SK-N-DZ (cell line): ENCODE results near the gene TBC1D4.
"Not testable (repeated sequence)": the region's sequence is repeated elsewhere in the genome, so short reads cannot be mapped to it uniquely, and the experiment has no call there.

Experiments
- DNase-seq: peaks from one replicate; pipeline ENCODE4 v3.0.0-alpha.2; 2015; ENCODE audit warnings: low spot score

TBC1D4 gene

DNA sequence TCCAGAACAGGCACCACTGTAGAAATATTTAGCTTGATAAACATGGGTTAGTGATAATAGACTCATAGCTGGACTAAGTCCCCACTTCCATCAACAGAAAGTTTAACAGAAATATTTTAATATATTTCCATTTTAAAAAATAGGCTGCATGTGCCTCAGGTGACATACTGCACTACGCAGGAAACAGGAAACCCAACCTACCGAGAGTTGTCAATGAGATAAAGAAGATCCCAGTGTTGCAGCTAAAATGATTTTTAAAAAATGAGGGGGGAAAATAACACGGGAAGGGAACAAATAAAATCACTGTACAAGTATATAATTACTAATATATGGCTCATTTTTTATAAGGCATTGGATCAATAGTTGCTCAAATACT is 154.8 kb downstream of the TBC1D4 start:
- no peak for DNase-seq

DNA sequence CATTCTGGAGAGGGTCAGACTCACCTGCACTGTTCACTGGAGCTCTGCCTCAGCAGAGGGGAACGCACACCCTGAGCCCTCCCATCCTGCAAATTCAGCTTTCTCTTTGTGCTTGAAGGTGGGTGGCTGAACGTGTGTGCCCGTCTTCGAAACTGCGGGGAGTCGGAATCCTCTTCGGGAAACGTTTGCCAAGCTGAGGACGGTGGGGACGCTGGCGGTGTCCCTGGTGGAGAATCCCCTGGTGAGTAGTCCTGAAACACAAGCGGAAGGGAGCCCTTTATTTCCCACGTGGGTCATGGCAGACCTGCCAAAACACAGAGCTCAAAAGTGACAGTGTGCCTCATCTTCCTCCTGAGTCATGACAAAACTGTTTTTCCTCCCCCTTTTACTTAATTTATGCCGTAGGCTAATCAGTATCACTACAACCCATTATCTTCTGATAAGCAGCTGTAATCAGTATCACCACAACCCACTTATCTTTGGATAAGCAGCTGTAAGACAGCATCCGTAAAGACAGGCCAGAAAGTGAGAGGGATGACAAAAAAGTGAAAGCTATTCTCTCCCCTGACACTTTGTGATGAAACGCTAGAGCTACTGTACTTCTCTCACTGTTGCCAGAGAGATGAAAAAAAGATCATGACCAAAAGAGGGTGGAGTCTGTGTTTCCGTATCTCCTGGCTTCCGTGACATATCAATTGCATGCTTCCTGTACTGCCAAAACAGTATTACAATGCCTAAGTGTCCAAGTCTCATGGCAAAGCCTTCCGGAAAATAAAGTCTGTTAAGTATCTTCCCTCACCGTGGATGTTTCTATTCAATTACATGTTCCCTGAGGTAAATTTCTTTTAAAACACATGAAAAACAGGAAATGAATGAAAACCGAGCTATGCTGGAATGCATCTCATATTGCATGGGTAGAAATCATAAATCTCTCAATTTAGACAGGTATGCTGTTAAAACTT is 155.5 kb downstream of the TBC1D4 start:
- peak; percentile 3 for DNase-seq

DNA sequence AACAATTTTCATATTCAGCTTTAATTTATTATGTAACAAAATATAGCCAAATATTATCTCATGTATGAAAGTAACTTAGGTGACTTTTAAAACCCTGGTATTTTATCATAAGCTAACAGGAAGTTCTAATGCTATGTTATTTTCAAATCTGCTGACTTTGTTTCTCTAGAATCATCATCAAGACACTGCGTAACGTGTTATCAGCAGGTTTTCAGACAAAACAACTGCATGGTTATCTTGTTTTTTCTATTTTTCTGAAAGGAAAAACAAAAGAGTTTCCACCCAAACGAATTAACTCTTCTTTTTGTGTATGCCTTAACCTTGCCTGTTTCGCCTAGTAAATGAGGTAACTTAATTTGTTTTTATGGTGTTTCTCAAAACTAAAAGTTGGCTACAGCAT is 156.3 kb downstream of the TBC1D4 start:
- DNase-seq: no peak

GRCh38 chr13:75324413-75324940 is 157.5 kb downstream of the TBC1D4 start:
- no peak for DNase-seq

DNA sequence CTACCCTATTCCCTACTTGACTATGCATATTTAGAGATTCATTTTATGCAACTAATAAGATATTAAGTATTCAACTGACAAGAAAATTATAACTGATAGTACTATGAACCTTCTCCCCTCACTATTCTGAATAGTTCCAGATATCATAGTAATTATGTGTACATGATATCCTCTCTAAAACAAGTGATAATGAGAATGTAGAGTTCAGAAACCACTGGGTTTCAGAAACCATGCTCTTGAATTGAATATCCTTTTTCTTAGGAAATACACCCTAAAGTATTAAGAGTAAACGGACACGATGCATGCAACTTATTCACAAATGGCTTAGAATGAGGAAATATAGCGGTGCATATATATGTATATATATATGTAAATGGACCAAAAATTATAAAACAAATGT is 160.9 kb downstream of the TBC1D4 start:
- no peak for DNase-seq

- DNase-seq: no peak
These were observed 162.7 kb downstream of the TBC1D4 start for GRCh38 chr13:75319254-75319653.

- DNase-seq: peak; percentile 2
These were observed 163.7 kb downstream of the TBC1D4 start for GRCh38 chr13:75318138-75318833.

DNA sequence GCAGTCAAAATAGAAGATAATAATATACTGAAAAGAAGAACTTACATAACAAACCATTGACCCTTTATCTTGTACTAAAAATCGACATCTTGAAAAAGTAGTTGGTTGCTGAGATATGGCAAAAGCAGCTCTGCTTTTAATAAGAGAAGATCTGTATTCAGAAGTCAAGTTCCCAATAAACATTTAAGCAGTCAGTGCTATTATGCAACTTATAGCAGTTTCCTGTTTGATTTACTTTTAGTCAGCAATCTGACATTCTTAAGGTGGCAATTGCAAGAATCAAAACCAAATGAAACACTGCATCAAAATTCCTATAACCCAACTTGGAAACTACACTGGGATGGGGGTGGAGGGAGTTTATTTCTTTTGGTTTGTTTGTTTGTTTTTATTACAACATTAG is 165.5 kb downstream of the TBC1D4 start:
- DNase-seq: no peak

DNA sequence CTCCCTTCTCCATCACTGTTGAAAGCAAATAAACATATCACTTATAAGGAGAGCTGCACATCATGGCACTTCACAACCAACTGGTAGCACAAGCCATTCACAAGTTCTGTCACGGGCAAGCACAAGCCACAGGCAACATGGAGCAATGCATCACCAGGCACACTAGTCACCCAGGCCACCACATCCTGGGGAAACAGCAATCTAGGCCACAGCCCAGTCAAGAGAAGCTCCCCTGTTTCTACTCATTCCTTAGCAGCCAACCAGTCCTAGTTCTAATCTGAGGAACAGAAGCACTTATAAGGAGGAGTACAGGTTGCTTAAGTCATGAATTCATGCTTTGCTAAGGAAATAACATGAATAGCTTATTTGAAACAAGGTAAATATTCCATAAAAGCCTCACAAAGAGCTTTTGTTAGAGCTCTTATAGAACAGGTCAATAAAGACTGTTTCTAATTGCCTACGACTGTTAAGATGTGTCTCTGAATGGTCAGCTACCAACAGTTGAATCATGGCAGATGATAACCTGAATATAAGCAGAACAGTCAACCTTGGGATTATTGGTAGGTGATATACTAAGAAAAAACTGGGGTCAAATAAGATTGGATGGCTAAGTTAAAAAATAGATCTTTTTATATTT is 169.0 kb downstream of the TBC1D4 start:
- DNase-seq: no peak

DNA sequence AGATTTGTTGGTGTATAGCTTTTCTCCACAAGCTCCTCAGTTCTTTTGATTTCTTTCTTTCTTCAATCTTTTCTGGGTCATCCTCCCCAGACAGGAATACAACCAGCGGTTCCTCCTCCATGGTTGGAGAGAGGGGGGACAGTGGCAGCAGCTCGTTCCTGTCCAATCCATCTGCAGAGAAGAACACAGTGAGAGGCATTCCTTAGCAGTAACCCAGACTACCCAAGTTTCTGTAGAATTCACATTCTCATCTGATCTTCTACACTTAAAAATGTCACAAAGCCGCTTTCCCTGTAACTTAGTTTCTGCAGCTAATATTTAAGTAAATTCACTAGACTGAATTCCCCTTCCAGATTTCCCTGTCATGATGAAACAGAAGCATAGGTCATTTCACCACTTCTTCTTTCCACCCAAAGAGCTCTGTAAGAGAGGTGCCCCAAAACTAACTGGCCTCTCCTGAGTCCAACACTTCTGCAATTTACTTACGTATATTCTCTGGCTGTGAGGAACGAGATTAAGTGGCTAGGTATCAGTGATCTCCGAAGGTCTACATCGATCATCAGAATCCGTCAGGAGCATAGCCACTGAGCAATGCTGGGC is 171.9 kb downstream of the TBC1D4 start:
- DNase-seq: no peak

DNA sequence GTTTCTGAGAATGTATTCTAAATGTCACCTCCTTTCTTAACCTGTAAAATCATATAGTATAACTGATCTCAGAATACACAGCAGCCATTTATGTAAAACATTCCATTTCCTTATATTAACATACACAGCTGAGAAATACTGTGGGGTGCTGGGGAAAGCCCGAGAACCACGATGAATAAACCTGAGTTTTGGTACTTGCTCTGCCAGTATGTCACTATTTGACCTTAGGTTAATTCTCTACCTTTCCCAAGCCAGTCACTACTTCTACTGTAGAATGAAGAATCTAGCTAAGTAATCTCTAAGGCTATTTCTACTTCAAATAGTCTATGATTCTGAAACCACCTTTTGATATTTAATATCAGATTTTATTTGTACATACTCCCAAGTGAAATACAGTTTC is 173.7 kb downstream of the TBC1D4 start:
- DNase-seq: no peak

GRCh38 chr13:75307370-75307949 is 174.5 kb downstream of the TBC1D4 start:
- no peak for DNase-seq

GRCh38 chr13:75306967-75307366 is 175.0 kb downstream of the TBC1D4 start:
- not testable (repeated sequence) for DNase-seq

- DNase-seq: no peak
These were observed 176.9 kb downstream of the TBC1D4 start for GRCh38 chr13:75305059-75305458.

DNA sequence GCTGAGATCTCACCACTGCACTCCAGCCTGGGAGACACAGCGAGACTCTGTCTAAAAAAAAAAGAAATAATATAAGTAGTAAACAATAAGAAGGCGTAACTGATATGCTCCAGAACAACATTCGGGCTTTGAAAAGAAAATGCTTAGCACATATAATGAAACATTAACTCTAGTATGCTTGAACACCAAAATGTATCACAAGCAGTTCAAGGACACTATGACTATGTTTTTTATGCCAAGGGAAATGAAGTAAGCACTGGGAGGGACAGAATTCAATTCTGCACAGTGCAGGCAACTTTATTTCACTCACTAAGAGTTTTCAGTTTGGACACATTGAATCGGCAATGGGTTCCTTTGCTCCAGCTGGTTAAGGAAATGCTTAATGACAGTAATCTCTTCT is 178.7 kb downstream of the TBC1D4 start:
- no peak for DNase-seq

DNA sequence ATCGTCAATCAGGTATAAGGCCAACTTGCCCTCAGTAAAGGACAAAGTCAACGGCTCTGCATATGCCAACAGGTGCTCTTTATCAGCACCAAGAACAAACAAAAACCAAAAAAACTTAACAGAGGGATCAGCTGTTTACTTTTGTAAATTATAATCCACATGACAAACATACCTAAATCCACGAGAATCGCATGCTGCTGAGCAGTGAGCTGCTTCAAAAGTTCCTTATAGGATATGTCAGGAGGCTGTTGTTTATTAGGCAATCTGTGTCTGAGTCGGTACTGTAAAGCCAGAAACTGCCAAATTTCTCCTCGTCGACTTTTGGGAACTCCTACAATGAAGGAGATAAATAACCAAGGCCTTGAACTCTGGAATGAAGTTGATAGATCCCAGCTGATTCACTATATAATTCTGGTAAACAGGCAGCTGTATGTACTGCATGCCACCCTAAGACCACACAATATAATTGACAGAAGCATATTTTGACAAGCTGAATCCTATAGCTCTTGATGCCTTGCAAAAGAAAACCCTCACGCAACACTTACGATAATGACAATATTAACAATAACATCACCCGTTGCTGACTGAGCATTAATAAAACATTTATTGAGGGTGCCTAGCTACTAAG is 179.8 kb downstream of the TBC1D4 start:
- no peak for DNase-seq

- no peak for DNase-seq
These were observed 181.8 kb downstream of the TBC1D4 start for GRCh38 chr13:75299913-75300862.

DNA sequence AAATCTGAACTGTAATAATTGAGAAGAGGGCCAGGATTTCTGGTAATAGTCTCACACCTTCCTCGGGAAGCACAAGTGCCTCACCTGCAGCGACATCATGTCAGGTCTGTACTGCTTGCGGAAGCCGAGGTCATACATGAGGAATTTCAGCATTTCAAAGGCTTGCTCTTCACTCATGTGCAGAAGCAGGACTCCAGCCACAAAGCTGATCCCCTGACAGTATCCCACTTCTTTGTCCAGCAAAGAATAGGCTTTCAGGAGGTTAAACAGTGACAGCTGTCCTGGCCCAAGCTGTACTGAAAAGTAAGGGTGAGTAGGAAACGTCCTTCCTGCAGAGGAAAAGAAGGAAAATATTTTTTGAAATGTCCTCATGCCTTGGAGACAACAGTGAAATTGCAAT is 182.7 kb downstream of the TBC1D4 start:
- DNase-seq: no peak

DNA sequence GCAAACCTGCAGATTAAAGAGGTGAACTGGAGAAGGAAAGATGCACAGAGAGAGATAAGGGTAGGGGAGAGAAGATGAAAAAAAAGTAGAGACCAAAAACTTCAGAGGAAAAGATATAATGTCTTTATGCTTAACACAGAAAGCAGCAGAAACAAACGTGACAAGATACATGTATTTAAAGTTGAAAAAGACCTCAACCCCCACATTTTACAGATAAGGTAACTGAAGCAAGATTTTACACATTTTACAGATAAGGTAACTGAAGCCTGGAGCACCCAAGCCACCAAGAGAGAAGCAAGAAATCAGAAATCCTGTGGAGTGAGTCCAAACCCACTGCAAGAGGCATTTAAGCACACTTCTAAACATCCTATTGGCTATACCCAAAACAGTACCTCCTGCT is 185.3 kb downstream of the TBC1D4 start:
- no peak for DNase-seq

DNA sequence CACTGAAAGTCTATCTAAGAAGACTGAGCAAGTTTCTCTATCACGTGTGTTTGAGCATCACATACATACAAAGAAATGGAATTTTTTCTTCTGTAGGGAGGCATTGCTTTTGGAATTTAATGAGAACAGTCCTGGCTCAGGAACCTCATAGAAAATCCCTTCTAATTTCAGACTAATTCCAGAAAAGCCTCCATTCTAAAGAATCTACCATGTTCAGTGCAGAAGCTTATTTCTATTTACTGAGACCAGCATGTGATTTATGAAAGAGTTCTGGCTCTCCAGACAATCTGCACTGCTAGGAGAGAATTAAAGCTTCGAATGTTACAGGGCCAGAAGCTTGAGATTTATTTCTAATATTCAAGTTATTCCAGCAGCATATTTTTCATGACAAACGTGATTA is 186.8 kb downstream of the TBC1D4 start:
- DNase-seq: no peak
